ENCODE results near the gene MRPL3. TPM values are rescaled to one million over a fixed set of nuclear protein-coding genes. Genes with fewer than 3 reads are reported as not detected.

The MRPL3 gene
- total RNA-seq, 1 experiment from 2014 or later, result 286 TPM

- in situ Hi-C loops (cut with HindIII; ENCODE audit: low pct_unique_long_range_greater_than_20kb, low sequenced_read_pairs), result no loop called here
- DNase-seq (ENCODE audit: low read depth), result no peak
Measured at GRCh38 chr3:131435000-131435399, 67.8 kb downstream of the MRPL3 start.

GRCh38 chr3:131432441-131432840 lies 70.3 kb downstream of the MRPL3 start:
- DNase-seq (ENCODE audit: low read depth), result no peak
- in situ Hi-C loops (cut with HindIII; ENCODE audit: low pct_unique_long_range_greater_than_20kb, low sequenced_read_pairs), result no loop called here

- no peak for DNase-seq (ENCODE audit: low read depth)
- in situ Hi-C loops (cut with HindIII; ENCODE audit: low pct_unique_long_range_greater_than_20kb, low sequenced_read_pairs), result no loop called here
Measured at GRCh38 chr3:131431754-131432153, 71.0 kb downstream of the MRPL3 start.

- DNase-seq (ENCODE audit: low read depth), result no peak
- in situ Hi-C loops (cut with HindIII; ENCODE audit: low pct_unique_long_range_greater_than_20kb, low sequenced_read_pairs), result no loop called here
Measured at GRCh38 chr3:131427226-131427625, 75.5 kb downstream of the MRPL3 start.

GRCh38 chr3:131421957-131422498 lies 80.7 kb downstream of the MRPL3 start:
- in situ Hi-C loops (cut with HindIII; ENCODE audit: low pct_unique_long_range_greater_than_20kb, low sequenced_read_pairs), result no loop called here

GRCh38 chr3:131421301-131421700 lies 81.5 kb downstream of the MRPL3 start:
- in situ Hi-C loops (cut with HindIII; ENCODE audit: low pct_unique_long_range_greater_than_20kb, low sequenced_read_pairs), result no loop called here
- no peak for DNase-seq (ENCODE audit: low read depth)

More at GRCh38 chr3:131421957-131422498, 80.7 kb downstream of the MRPL3 start:
- no peak for DNase-seq (ENCODE audit: low read depth)

GRCh38 chr3:131417751-131418150 lies 85.0 kb downstream of the MRPL3 start:
- no peak for DNase-seq (ENCODE audit: low read depth)
- in situ Hi-C loops (cut with HindIII; ENCODE audit: low pct_unique_long_range_greater_than_20kb, low sequenced_read_pairs), result no loop called here

Other genes starting within 250 kb of the MRPL3 start
- gene NUDT16, start 121.2 kb downstream of the MRPL3 start, total RNA-seq (2014; rRNA removed; shearing (Covaris generic); ENCODE audit: low replicate concordance), result 6.4 and 9.2 TPM in 2 replicates